CD4-positive, alpha-beta T cell treated with Interleukin-10 for 1 hour (primary cell): Measurements from ENCODE around the gene CNOT8.
A peak's percentile ranks its signal among the peaks of the same experiment; 100 is the strongest.
"Not testable (repeated sequence)": the region's sequence is repeated elsewhere in the genome, so short reads cannot be mapped to it uniquely, and the experiment has no call there.

Source experiments
- DNase-seq: peaks from one replicate; pipeline ENCODE4 v3.0.0-alpha.2; 2020

CNOT8 gene

DNA sequence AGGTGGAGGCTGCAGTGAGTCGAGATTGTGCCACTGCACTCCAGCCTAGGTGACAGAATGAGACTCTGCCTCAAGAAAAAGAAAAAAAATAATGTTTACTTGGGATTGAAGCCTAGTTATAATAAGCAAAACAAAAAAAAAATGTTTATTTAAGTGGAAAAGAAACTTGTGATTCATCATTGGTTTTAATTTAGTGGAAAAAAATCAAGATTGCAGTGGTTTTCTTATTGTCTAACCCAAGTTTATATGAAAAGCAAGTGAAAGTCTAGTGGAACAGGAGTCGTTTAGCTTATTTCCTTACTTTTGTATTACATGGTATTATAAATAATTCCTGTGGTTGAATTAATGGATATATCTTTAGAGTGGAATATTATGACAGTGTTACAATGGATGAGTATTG, 8.4 kb downstream of the CNOT8 start:
- DNase-seq, result no peak

DNA sequence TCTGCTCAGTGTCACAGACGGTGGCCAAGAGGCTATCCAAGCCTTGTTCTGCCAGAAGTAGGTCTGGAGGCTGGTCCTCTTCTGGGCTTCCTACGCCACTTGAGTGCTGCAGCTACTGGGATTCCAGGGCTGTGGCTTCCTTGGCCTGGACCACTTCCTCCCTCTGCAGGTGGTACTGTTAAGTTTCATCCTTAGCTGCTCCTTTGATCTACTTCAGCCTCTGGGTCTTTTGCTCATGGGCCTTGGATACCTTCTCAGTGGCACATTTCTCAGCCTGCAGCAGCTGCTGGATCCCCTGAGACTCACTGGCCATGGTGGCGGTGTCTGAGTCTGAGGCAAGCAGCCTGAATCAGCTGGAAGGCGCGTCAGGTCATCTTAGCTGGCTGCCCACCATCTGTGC, 10.3 kb downstream of the CNOT8 start:
- peak; percentile 15 for DNase-seq

GRCh38 chr5:154871734-154872133, 13.3 kb downstream of the CNOT8 start:
- no peak for DNase-seq

DNA sequence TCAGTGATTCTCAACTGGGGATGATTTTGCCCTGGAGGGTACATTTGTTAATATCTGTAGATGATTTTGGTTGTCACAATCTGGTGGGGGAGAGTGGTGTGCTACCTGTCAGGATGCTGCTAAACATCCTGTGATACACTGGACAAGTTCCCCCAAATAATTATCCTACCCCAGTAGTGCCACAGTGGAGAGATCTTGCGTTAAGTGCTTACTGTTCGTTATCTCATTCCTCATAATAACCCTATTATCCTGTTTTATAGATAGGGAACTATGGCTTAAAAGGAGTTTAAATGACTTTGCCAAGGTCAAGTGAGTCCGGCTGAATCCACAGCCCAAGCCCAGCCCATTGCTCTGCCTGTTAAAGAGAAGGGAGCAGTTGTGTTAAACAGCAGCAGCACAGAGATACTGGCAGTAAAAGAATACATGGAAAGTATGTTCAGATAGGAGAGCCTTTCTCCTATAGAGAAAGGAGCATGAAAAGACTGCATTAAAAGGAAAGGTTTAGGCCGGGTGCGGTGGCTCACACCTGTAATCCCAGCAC, 15.4 kb downstream of the CNOT8 start:
- no peak for DNase-seq

GRCh38 chr5:154878642-154879335, 20.4 kb downstream of the CNOT8 start:
- no peak for DNase-seq

DNA sequence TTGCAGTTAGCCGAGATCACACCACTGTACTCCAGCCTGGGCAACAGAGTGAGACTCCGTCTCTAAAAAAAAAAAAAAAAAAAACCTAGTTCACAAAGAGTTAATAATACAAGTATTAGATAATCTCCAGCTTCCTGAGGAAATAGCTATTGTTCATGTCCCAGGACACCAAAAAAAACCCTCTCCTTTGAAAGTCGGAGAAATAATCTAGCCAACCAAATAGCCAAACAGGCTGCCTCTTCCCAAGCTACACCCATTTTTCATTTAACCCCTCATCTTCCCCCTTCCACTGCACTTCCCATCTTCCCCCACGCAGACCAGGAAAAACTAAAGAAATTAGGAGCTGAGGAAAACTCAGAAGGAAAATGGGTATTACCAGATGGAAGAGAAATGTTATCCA, 23.6 kb downstream of the CNOT8 start:
- DNase-seq, result no peak

- DNase-seq, result no peak
Measured at GRCh38 chr5:154884424-154884823, 26.0 kb downstream of the CNOT8 start.

DNA sequence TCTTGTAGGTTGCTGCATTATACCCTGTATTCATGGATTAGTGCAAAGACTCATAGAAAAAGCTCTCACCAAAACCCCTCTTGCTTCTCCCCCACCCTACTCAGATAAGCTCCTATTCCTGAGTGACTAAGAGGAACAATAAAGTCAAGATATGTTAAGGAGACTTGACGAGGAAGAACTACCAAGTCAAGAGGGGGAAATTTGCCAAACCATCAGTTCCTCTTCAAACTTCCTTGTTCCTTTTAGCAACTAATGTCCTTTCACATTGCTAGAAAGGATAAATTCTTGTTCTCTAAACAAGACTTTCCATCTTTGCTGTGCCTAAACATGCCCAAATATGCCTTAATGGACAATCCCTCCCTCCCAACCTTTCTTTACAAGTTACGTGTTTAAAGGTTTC, 27.0 kb downstream of the CNOT8 start:
- DNase-seq, result no peak

DNA sequence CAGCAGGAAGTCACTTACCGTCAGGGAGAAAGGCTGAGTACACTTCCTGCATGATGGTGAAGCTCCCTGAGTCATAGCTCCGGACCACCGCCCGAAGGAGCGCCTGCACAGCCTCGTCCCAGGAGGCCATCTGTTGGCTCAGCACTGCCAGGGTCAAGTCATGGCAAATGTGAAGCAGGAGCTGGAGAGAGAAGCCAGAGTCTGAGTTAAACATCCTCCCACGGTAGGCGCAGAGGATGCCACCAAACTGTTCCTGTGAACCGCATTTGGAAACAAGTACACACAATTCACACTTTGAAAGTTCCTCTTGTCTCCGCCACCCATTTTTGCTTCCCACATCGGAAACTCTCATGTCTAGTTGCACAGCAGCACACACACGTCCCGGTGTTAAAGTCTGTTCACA, 33.9 kb downstream of the CNOT8 start:
- no peak for DNase-seq

- no peak for DNase-seq
Measured at GRCh38 chr5:154893381-154893780, 35.0 kb downstream of the CNOT8 start.

GRCh38 chr5:154895606-154896561, 37.5 kb downstream of the CNOT8 start:
- no peak for DNase-seq

- no peak for DNase-seq
Measured at GRCh38 chr5:154896562-154897165, 38.2 kb downstream of the CNOT8 start.

- DNase-seq, result no peak
Measured at GRCh38 chr5:154898210-154898609, 39.8 kb downstream of the CNOT8 start.

GRCh38 chr5:154899151-154899816, 40.9 kb downstream of the CNOT8 start:
- DNase-seq, result no peak

- DNase-seq, result no peak
Measured at GRCh38 chr5:154900066-154900465, 41.6 kb downstream of the CNOT8 start.

GRCh38 chr5:154901276-154901675, 42.8 kb downstream of the CNOT8 start:
- no peak for DNase-seq

GRCh38 chr5:154901913-154902312, 43.5 kb downstream of the CNOT8 start:
- no peak for DNase-seq

DNA sequence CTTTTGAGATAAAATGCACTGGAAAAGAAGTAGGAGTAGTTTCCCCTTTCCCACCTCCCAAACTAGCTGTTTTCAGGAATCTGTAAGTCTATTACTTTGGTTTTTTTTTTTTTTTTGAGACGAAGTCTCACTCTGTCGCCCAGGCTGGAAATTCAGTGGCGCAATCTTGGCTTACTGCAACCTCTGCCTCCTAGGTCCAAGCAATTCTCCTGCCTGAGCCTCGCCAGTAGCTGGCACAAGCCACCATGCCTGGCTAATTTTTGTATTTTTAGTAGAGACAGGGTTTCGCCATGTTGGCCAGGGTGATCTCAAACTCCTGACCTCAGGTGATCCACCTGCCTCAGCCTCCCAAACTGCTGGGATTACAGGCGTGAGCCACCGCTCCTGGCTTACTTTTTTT, 47.2 kb downstream of the CNOT8 start:
- not testable (repeated sequence) for DNase-seq

DNA sequence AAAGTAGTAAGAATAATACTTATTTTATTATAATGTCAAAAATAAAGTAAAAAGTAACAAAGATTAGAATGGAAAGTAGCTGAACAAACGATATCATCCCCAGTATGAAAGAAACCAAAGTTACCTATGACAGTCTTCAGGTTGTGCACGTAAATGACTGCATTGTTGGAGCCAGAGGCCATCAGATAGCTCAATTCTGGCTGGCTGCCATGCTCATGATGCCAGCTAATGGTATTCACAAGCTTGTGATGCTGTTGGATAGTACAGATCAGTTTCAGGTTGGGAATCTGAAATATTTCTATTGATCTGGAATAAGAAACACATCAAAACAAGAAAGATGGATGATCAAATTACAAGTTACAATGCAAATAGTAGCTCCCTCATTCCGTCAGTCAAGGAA, 58.4 kb downstream of the CNOT8 start:
- DNase-seq, result no peak

- no peak for DNase-seq
Measured at GRCh38 chr5:154917757-154918156, 59.3 kb downstream of the CNOT8 start.

DNA sequence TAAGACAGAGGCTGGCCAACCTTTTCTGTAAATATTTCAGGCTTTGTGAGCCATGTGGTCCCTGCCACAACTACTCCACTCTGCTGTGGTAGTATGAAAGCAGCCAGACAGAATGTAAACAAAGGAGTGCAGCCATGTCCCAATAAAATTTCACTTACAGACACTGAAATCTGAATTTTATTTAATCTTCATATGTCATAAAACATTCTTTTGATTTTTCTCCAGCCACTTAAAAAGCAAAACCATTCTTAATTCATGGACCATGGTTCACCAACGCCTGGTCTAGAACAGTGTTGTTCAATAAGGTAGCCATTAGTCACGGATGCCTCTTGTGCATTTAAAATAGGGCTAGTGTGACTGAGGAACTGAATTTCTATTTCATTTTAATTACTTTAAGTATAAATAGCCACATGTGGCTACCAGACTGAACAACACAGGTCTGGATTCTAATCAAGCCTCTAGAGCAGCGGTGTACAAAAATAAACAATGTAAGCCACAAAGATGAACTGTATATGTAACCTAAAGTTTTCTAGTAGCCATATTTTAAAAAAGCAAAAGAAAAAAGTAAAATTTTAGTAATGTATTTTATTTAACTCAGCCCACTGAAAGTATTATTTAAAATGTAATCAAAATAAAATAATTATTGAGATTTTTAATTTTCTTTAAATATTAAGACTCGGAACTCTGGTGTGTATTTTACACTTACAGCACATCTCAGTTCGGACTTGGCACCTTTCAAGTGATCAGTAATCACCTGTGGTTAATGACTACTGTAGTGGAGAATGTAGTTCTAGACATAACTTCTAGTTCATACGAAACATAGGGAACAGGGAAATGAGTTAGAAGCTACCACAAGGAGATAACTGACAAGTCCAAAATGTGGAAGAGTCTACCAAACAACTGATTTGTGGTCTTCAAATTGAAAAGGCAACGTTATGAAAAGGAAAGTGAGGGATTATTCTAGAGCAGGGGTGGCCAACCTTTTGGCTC, 65.3 kb downstream of the CNOT8 start:
- DNase-seq, result no peak
